HCT116 (cell line): ENCODE measurements around the gene PPP2R5B. TPM values are rescaled to one million over a fixed set of nuclear protein-coding genes. Genes with fewer than 3 reads are reported as not detected.

Source experiments
- ATAC-seq: fragments of 200-7000 bp; cut with Tn5 transposase; 2 replicates; pipeline ENCODE4 v1.9.1; 2020; ENCODE audit warnings: mild to moderate bottlenecking, moderate library complexity
- BruUV-seq: library from RNA; stranded (reverse); fragments of 400-500 nt; replicated peaks from 2 replicates; lab custom pipeline; 2021; lab: Mats Ljungman, UMichigan
- CTCF ChIA-PET: fragments of 300-600 bp; sonication (Branson Sonifier 250); formaldehyde crosslinking; loops from one replicate; lab custom pipeline; 2021; ENCODE audit warnings: antibody characterized with exemption; lab: Charles Lee
- POLR2A ChIA-PET: fragments of 300-600, 350-600 bp; sonication (Branson Sonifier 250); formaldehyde crosslinking; loops from one replicate; lab custom pipeline; 2021; ENCODE audit warnings: antibody characterized with exemption; lab: Charles Lee
- RAD21 ChIA-PET, 2 experiments: fragments of 300-600 bp; sonication (Branson Sonifier 250); formaldehyde crosslinking; loops; one replicate each; lab custom pipeline; 2023; ENCODE audit warnings: low total read pairs in 2 of 2; ENCODE audit not compliant: uncharacterized antibody in 2 of 2, unreplicated experiment in 2 of 2, low non-redundant PET in 1 of 2; lab: Charles Lee
- DNase-seq: peaks from one replicate; pipeline ENCODE4 v3.0.0-alpha.2; 2010; ENCODE audit warnings: low read depth, low spot score
- H2AFZ ChIP-seq: fragments of 200-600 bp; shearing (Covaris generic), sonication (generic); 2 replicates; pipeline ENCODE4 v1.6.1; 2017; ENCODE audit warnings: low read depth, mixed run types, mixed read lengths, antibody characterized with exemption, low read length; ENCODE audit not compliant: poor library complexity, severe bottlenecking
- H3K27ac ChIP-seq: 2 replicates; pipeline ENCODE4 v1.5.1; 2012; ENCODE audit warnings: low read depth, low read length
- H3K27me3 ChIP-seq: fragments of 200-600 bp; sonication (generic); 2 replicates; pipeline ENCODE4 v1.6.1; 2016; ENCODE audit warnings: mixed run types, low read length, mixed read lengths; ENCODE audit not compliant: insufficient read depth
- H3K36me3 ChIP-seq, 2 experiments: fragments of 200-500 bp in 1 of 2; fragments of 200-600 bp in 1 of 2; sonication (Bioruptor generic) in 1 of 2; sonication (generic) in 1 of 2; 2 replicates each; pipeline versions ENCODE4 v1.5.1 to v1.6.1; 2014 to 2016; ENCODE audit warnings: low read length in 2 of 2, inconsistent platforms in 1 of 2, mixed read lengths in 1 of 2, mixed run types in 1 of 2; ENCODE audit not compliant: insufficient read depth in 2 of 2, control insufficient read depth in 1 of 2
- H3K4me1 ChIP-seq, 2 experiments: fragments of 200-600 bp in 1 of 2; sonication (generic) in 1 of 2; 2 replicates each; pipeline versions ENCODE4 v1.5.1 to v1.6.1; 2012 to 2017; ENCODE audit warnings: low read length in 2 of 2, inconsistent platforms in 1 of 2, mild to moderate bottlenecking in 1 of 2, mixed read lengths in 1 of 2, mixed run types in 1 of 2, moderate library complexity in 1 of 2; ENCODE audit not compliant: insufficient read depth in 2 of 2, control insufficient read depth in 1 of 2
- H3K4me2 ChIP-seq: fragments of 200-600 bp; sonication (generic); 2 replicates; pipeline ENCODE4 v1.6.1; 2017; ENCODE audit warnings: mixed run types, low read length, mixed read lengths
- H3K4me3 ChIP-seq, 2 experiments: fragments of 200-600 bp in 1 of 2; sonication (generic) in 1 of 2; replicated peaks in 1 of 2; 2 replicates each; pipeline ENCODE4 v1.5.1; 2011 to 2016; ENCODE audit warnings: low read length in 2 of 2, control low read depth in 1 of 2, low read depth in 1 of 2, mild to moderate bottlenecking in 1 of 2, mixed read lengths in 1 of 2, mixed run types in 1 of 2
- H3K79me2 ChIP-seq: fragments of 200-600 bp; sonication (generic); 2 replicates; pipeline ENCODE4 v1.6.1; 2017; ENCODE audit warnings: mild to moderate bottlenecking, mixed run types, low read length, moderate library complexity, mixed read lengths; ENCODE audit not compliant: insufficient read depth
- H3K9ac ChIP-seq: fragments of 200-600 bp; sonication (generic); 2 replicates; pipeline ENCODE4 v1.6.1; 2016; ENCODE audit warnings: low read length, mixed read lengths
- H3K9me2 ChIP-seq: fragments of 200-600 bp; sonication (generic), shearing (Covaris generic); 2 replicates; pipeline ENCODE4 v1.6.1; 2017; ENCODE audit warnings: mixed run types, mild to moderate bottlenecking, moderate library complexity; ENCODE audit not compliant: insufficient read depth
- H3K9me3 ChIP-seq, 2 experiments: fragments of 200-500 bp in 1 of 2; fragments of 200-600 bp in 1 of 2; sonication (Bioruptor generic) in 1 of 2; sonication (generic) in 1 of 2; 2 replicates each; pipeline ENCODE4 v1.6.1; 2014 to 2017; ENCODE audit warnings: low read length in 2 of 2, mixed read lengths in 2 of 2, inconsistent platforms in 1 of 2, low read depth in 1 of 2, mild to moderate bottlenecking in 1 of 2, mixed run types in 1 of 2, moderate library complexity in 1 of 2; ENCODE audit not compliant: control insufficient read depth in 1 of 2, insufficient read depth in 1 of 2
- H4K20me1 ChIP-seq: fragments of 200-600 bp; sonication (generic), shearing (Covaris generic); 2 replicates; pipeline ENCODE4 v1.6.1; 2017; ENCODE audit warnings: mixed run types, mild to moderate bottlenecking, moderate library complexity; ENCODE audit not compliant: insufficient read depth
- ATF3 ChIP-seq: IDR thresholded peaks from 2 replicates; pipeline ENCODE4 v1.6.1; 2012
- CEBPB ChIP-seq: IDR thresholded peaks from 2 replicates; pipeline ENCODE4 v1.6.1; 2012; ENCODE audit warnings: low read depth
- EGR1 ChIP-seq: IDR thresholded peaks from 2 replicates; pipeline ENCODE4 v1.6.1; 2012; ENCODE audit warnings: low read depth
- ELF1 ChIP-seq: IDR thresholded peaks from 2 replicates; pipeline ENCODE4 v1.6.1; 2012; ENCODE audit warnings: low read depth, borderline replicate concordance
- EZH2 ChIP-seq: fragments of 200-600 bp; sonication (generic); IDR thresholded peaks from 2 replicates; pipeline ENCODE4 v1.6.1; 2017; ENCODE audit warnings: antibody characterized with exemption, mixed run types
- EZH2phosphoT487 ChIP-seq: fragments of 200-600 bp; IDR thresholded peaks from 2 replicates; pipeline ENCODE4 v1.6.1; 2018; ENCODE audit warnings: antibody characterized with exemption, borderline replicate concordance
- FOSL1 ChIP-seq: IDR thresholded peaks from 2 replicates; pipeline ENCODE4 v1.6.1; 2012; ENCODE audit warnings: low read depth
- POLR2A ChIP-seq: IDR thresholded peaks from 2 replicates; pipeline ENCODE4 v1.7.0; 2011; ENCODE audit warnings: borderline replicate concordance; ENCODE audit not compliant: insufficient read depth, insufficient read length; ENCODE audit errors: extremely low read depth
- POLR2AphosphoS5 ChIP-seq: IDR thresholded peaks from 2 replicates; pipeline ENCODE4 v1.6.1; 2011; ENCODE audit warnings: mild to moderate bottlenecking, low read depth, low read length, moderate library complexity
- RAD21 ChIP-seq: IDR thresholded peaks from 2 replicates; pipeline ENCODE4 v1.6.1; 2012; ENCODE audit warnings: low read depth, mild to moderate bottlenecking
- SIN3A ChIP-seq: IDR thresholded peaks from 2 replicates; pipeline ENCODE4 v1.6.1; 2012; ENCODE audit warnings: low read depth
- YY1 ChIP-seq: IDR thresholded peaks from 2 replicates; pipeline ENCODE4 v1.6.1; 2011; ENCODE audit warnings: low read length, low read depth, moderate library complexity, mild to moderate bottlenecking; ENCODE audit not compliant: insufficient replicate concordance; ENCODE audit errors: extremely low read depth
- ZFX ChIP-seq: fragments of 450-650 bp; IDR thresholded peaks from 2 replicates; pipeline ENCODE4 v1.6.1; 2017
- intact Hi-C: fragments of 100-400 bp; cut with micrococcal nuclease; formaldehyde crosslinking; loops from 2 replicates; pipeline ENCODE4 v1.10.0; 2022
- total RNA-seq: library from RNA; stranded (reverse); gene quantifications from one replicate; pipeline ENCODE4 v1.2.1, GENCODE V29; 2021; ENCODE audit not compliant: unreplicated experiment
- TF ChIP-seq, protein P1 (sequence below): IDR thresholded peaks from 2 replicates; pipeline ENCODE4 v1.6.1; 2011; ENCODE audit warnings: mild to moderate bottlenecking, low read length, moderate library complexity; ENCODE audit not compliant: insufficient replicate concordance; ENCODE audit errors: extremely low read depth
- TF ChIP-seq, protein P2 (sequence below): IDR thresholded peaks from 2 replicates; pipeline ENCODE4 v1.6.1; 2012

Gene PPP2R5B
- total RNA-seq, 1 experiment from 2014 or later, result 10.9 TPM

DNA sequence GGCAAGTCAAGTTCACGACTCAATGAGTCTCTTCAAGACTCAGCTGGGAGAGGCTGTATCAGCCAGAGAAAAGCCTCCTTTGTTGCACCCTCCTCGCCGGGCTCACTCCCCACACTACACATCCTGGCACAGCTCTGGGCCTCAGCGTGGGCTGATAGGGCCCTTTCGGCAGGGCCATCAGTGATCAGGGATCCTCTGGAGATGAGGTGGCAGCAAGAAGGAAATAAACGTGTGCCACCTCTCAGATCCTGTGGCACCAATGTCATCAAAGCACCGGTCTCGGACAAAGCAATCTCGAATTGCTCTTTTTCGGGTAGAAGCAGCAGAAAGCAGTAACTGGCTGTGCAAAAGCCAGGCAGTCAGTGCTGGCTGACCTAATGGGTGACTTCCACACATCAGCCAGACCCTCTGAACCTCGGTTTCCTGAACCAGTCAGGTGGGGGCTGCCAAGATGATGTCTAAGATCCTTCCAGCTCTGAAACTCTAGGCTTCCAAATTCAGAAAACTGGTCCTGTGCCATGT is 48.2 kb upstream of the PPP2R5B start:
- no TSS peak for BruUV-seq
- Histone ChIP-seq H3K9me3 (no peaks in the 10 kb centered on the region), H3K4me3 (peak overlapping the region in 1 of 2 experiments; percentile 99; a peak in 2 of 4 replicates)
- TF ChIP-seq EGR1 (no peak), EZH2 (no peak), SIN3A (no peak), RAD21 (no peak), ATF3 (no peak), POLR2AphosphoS5 (no peak), ZFX (no peak), FOSL1 (no peak), POLR2A (no peak), EZH2phosphoT487 (no peak), YY1 (no peak), CEBPB (no peak), ELF1 (no peak)
- TF ChIP-seq, protein P1, sequence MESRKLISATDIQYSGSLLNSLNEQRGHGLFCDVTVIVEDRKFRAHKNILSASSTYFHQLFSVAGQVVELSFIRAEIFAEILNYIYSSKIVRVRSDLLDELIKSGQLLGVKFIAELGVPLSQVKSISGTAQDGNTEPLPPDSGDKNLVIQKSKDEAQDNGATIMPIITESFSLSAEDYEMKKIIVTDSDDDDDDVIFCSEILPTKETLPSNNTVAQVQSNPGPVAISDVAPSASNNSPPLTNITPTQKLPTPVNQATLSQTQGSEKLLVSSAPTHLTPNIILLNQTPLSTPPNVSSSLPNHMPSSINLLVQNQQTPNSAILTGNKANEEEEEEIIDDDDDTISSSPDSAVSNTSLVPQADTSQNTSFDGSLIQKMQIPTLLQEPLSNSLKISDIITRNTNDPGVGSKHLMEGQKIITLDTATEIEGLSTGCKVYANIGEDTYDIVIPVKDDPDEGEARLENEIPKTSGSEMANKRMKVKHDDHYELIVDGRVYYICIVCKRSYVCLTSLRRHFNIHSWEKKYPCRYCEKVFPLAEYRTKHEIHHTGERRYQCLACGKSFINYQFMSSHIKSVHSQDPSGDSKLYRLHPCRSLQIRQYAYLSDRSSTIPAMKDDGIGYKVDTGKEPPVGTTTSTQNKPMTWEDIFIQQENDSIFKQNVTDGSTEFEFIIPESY, result no peak
- TF ChIP-seq, protein P2, sequence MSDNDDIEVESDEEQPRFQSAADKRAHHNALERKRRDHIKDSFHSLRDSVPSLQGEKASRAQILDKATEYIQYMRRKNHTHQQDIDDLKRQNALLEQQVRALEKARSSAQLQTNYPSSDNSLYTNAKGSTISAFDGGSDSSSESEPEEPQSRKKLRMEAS, result no peak
- TF ChIP-seq, all 23 proteins: peak for 0
- intact Hi-C loops, result no loop called here
- ChIA-PET CTCF (interaction anchor here (1.5 to 1.9 kb wide), 2 partner anchors 12 to 27 kb away, joined by 4 to 5 read pairs; no protein-coding TSS in a partner anchor), RAD21 (interaction anchor here in 1 of 2 experiments (1.4 kb wide), 1 partner anchor 28 kb away, joined by 3 read pairs; no protein-coding TSS in a partner anchor), POLR2A (interaction anchor here (1.7 to 5.5 kb wide), 4 partner anchors 12 to 30 kb away, joined by 6 to 56 read pairs (median 24); partner anchors contain the start of gene CDC42BPG)
- no peaks in the 10 kb centered on the region for H4K20me1 ChIP-seq
- ATAC-seq (no peak), DNase-seq (no peak)
- peak overlapping the region; percentile 97 for H3K4me2 ChIP-seq
- peak overlapping the region; percentile 86 for H3K9ac ChIP-seq
- H3K36me3 ChIP-seq, result peaks cover 18 to 38% of the 10 kb centered on the region in 2 experiments
- H3K79me2 ChIP-seq, result peaks cover 69% of the 10 kb centered on the region
- H3K27me3 ChIP-seq, result no peaks in the 10 kb centered on the region
- H3K27ac ChIP-seq, result peak overlapping the region; percentile 84
- no peaks in the 10 kb centered on the region for H3K9me2 ChIP-seq
- H2AFZ ChIP-seq, result no peak overlapping the region
- peaks cover 22 to 40% of the 10 kb centered on the region in 2 experiments for H3K4me1 ChIP-seq
